IMR-90 (cell line): ENCODE data around the gene ACIN1. TPM values are rescaled to one million over a fixed set of nuclear protein-coding genes. Genes with fewer than 3 reads are reported as not detected.
A peak's percentile ranks its signal among the peaks of the same experiment; 100 is the strongest.

Experiments
- ATAC-seq: fragments of 200-7000 bp; cut with Tn5 transposase; 2 replicates; pipeline ENCODE4 v1.9.1; 2020; ENCODE audit warnings: low read depth, mild to moderate bottlenecking, moderate library complexity
- BruUV-seq: library from RNA; stranded (reverse); fragments of 400-500 nt; replicated peaks from 2 replicates; lab custom pipeline; 2021; lab: Mats Ljungman, UMichigan
- CTCF ChIA-PET: fragments of 300-600 bp; formaldehyde crosslinking; extraction: SDS; loops from one replicate; lab custom pipeline; 2021; ENCODE audit warnings: antibody characterized with exemption; lab: Yijun Ruan, JAX
- POLR2A ChIA-PET: fragments of 300-600 bp; sonication (Branson Sonifier 250); formaldehyde crosslinking; loops from one replicate; lab custom pipeline; 2022; ENCODE audit warnings: antibody characterized with exemption; ENCODE audit not compliant: unreplicated experiment; lab: Charles Lee
- DNase-seq: peaks from one replicate; pipeline ENCODE4 v3.0.0; 2013
- H2AFZ ChIP-seq: replicated peaks from 2 replicates; pipeline ENCODE3; 2013; ENCODE audit warnings: low read length, mild to moderate bottlenecking; ENCODE audit not compliant: poor library complexity
- H2AK5ac ChIP-seq: 2 replicates; pipeline ENCODE4 v1.6.1; 2013; ENCODE audit warnings: low read depth, low read length, inconsistent platforms
- H2AK9ac ChIP-seq: replicated peaks from 2 replicates; pipeline ENCODE3; 2013; ENCODE audit warnings: mild to moderate bottlenecking, low read depth, low read length, moderate library complexity; ENCODE audit not compliant: poor library complexity
- H2BK120ac ChIP-seq: 2 replicates; pipeline ENCODE4 v1.6.1; 2013; ENCODE audit warnings: low read depth, low read length, inconsistent platforms
- H2BK15ac ChIP-seq: 3 replicates; pipeline ENCODE4 v1.6.1; 2013; ENCODE audit warnings: low read depth, low read length, inconsistent platforms
- H2BK20ac ChIP-seq: 2 replicates; pipeline ENCODE4 v1.6.1; 2013; ENCODE audit warnings: low read depth, mild to moderate bottlenecking, inconsistent platforms, low read length, moderate library complexity
- H2BK5ac ChIP-seq: 2 replicates; pipeline ENCODE4 v1.6.1; 2013; ENCODE audit warnings: mild to moderate bottlenecking, low read depth, low read length, inconsistent platforms; ENCODE audit not compliant: poor library complexity, severe bottlenecking
- H3K14ac ChIP-seq: replicated peaks from 2 replicates; pipeline ENCODE4 v1.6.1; 2013; ENCODE audit warnings: low read depth, low read length, inconsistent platforms
- H3K18ac ChIP-seq: 2 replicates; pipeline ENCODE4 v1.6.1; 2013; ENCODE audit warnings: low read depth, low read length, control low read depth
- H3K23ac ChIP-seq: 2 replicates; pipeline ENCODE4 v1.6.1; 2013; ENCODE audit warnings: low read depth, low read length, inconsistent platforms
- H3K27ac ChIP-seq: 2 replicates; pipeline ENCODE4 v1.5.1; 2013; ENCODE audit warnings: mild to moderate bottlenecking, control low read depth, low read length; ENCODE audit not compliant: insufficient read depth
- H3K27me3 ChIP-seq: 2 replicates; pipeline ENCODE4 v1.6.1; 2013; ENCODE audit warnings: low read length; ENCODE audit not compliant: control insufficient read depth, insufficient read depth
- H3K36me3 ChIP-seq: 2 replicates; pipeline ENCODE4 v1.6.1; 2013; ENCODE audit warnings: low read length, mixed read lengths; ENCODE audit not compliant: control insufficient read depth, insufficient read depth
- H3K4ac ChIP-seq: 2 replicates; pipeline ENCODE4 v1.6.1; 2013; ENCODE audit warnings: low read depth, low read length, inconsistent platforms
- H3K4me1 ChIP-seq: 2 replicates; pipeline ENCODE4 v1.6.1; 2013; ENCODE audit warnings: low read length, mixed read lengths; ENCODE audit not compliant: control insufficient read depth, insufficient read depth
- H3K4me2 ChIP-seq: 2 replicates; pipeline ENCODE4 v1.6.1; 2013; ENCODE audit warnings: low read depth, mild to moderate bottlenecking, control low read depth, low read length, moderate library complexity
- H3K4me3 ChIP-seq: 2 replicates; pipeline ENCODE4 v1.5.1; 2013; ENCODE audit warnings: low read depth, mild to moderate bottlenecking, control low read depth, low read length, moderate library complexity; ENCODE audit not compliant: insufficient read depth
- H3K56ac ChIP-seq: 2 replicates; pipeline ENCODE4 v1.6.1; 2013; ENCODE audit warnings: low read length, inconsistent platforms; ENCODE audit not compliant: insufficient read depth; ENCODE audit errors: extremely low read depth
- H3K79me1 ChIP-seq, 2 experiments: 2 replicates each; pipeline ENCODE4 v1.6.1; 2013; ENCODE audit warnings: low read length in 2 of 2, inconsistent platforms in 1 of 2, low read depth in 1 of 2
- H3K9ac ChIP-seq: 2 replicates; pipeline ENCODE4 v1.6.1; 2013; ENCODE audit warnings: low read depth, low read length, control low read depth
- H3K9me1 ChIP-seq: 2 replicates; pipeline ENCODE4 v1.6.1; 2013; ENCODE audit warnings: low read length, inconsistent platforms; ENCODE audit not compliant: insufficient read depth
- H3K9me3 ChIP-seq: 2 replicates; pipeline ENCODE4 v1.6.1; 2013; ENCODE audit warnings: low read length; ENCODE audit not compliant: control insufficient read depth, insufficient read depth
- H4K20me1 ChIP-seq: 2 replicates; pipeline ENCODE4 v1.6.1; 2013; ENCODE audit warnings: low read length, inconsistent platforms; ENCODE audit not compliant: insufficient read depth
- H4K5ac ChIP-seq: 2 replicates; pipeline ENCODE4 v1.6.1; 2013; ENCODE audit warnings: mild to moderate bottlenecking, low read depth, low read length, control low read depth
- H4K8ac ChIP-seq, 2 experiments: 2 replicates each; pipeline ENCODE4 v1.6.1; 2013; ENCODE audit warnings: low read depth in 2 of 2, low read length in 2 of 2, control low read depth in 1 of 2, inconsistent platforms in 1 of 2
- H4K91ac ChIP-seq: 2 replicates; pipeline ENCODE4 v1.6.1; 2013; ENCODE audit warnings: low read depth, low read length, inconsistent platforms; ENCODE audit not compliant: insufficient read depth
- BHLHE40 ChIP-seq: fragments of 150-350 bp; IDR thresholded peaks from 2 replicates; pipeline ENCODE4 v1.6.1; 2016; ENCODE audit warnings: mild to moderate bottlenecking, low read depth, low read length
- CEBPB ChIP-seq: IDR thresholded peaks from 2 replicates; pipeline ENCODE4 v1.6.1; 2012; ENCODE audit warnings: low read depth, low read length, improper control_type of control experiment
- CHD1 ChIP-seq: IDR thresholded peaks from 2 replicates; pipeline ENCODE4 v1.6.1; 2012; ENCODE audit warnings: low read depth, low read length, improper control_type of control experiment
- CTCF ChIP-seq: conservative IDR thresholded peaks from 2 replicates; pipeline ENCODE4 v1.5.1; 2012; ENCODE audit warnings: mild to moderate bottlenecking, low read depth, low read length, improper control_type of control experiment
- ELK1 ChIP-seq: fragments of 150-350 bp; IDR thresholded peaks from 2 replicates; pipeline ENCODE4 v1.6.1; 2016; ENCODE audit warnings: low read depth, mild to moderate bottlenecking, low read length, moderate library complexity, borderline replicate concordance
- MAZ ChIP-seq: IDR thresholded peaks from 2 replicates; pipeline ENCODE4 v1.6.1; 2012; ENCODE audit warnings: low read depth, mild to moderate bottlenecking, low read length, improper control_type of control experiment, moderate library complexity, borderline replicate concordance
- MXI1 ChIP-seq: IDR thresholded peaks from 2 replicates; pipeline ENCODE4 v1.6.1; 2012; ENCODE audit warnings: low read depth, mild to moderate bottlenecking, low read length, moderate library complexity, borderline replicate concordance
- POLR2A ChIP-seq: IDR thresholded peaks from 2 replicates; pipeline ENCODE4 v1.6.1; 2012; ENCODE audit warnings: mild to moderate bottlenecking, low read depth, low read length
- WGBS, 2 experiments: methylation state at CpG; one replicate each; pipeline versions ENCODE4 v1.1.5 to v1.1.7; 2013; ENCODE audit warnings: missing lambda C conversion rate in 2 of 2; ENCODE audit not compliant: insufficient read length in 1 of 2; ENCODE audit errors: extremely low coverage in 2 of 2; 5-methylcytosine and 5-hydroxymethylcytosine counted together
- dilution Hi-C: fragments of 300-500 bp; cut with HindIII; formaldehyde crosslinking; loops from one replicate; pipeline ENCODE4 v1.14.3; 2018; ENCODE audit warnings: low sequenced_read_pairs; ENCODE audit not compliant: unreplicated experiment
- in situ Hi-C: fragments of 300-500 bp; cut with MboI; formaldehyde crosslinking; loops from 3 replicates; pipeline ENCODE4 v1.14.3; 2019; ENCODE audit warnings: low sequenced_read_pairs, inconsistent platforms, mixed read lengths
- intact Hi-C: fragments of 100-400 bp; cut with micrococcal nuclease; formaldehyde crosslinking; loops from 2 replicates; pipeline ENCODE4 v1.10.0; 2022
- polyA plus RNA-seq, 3 experiments: library from polyadenylated mRNA; depleted of rRNA; stranded (reverse); fragments of >200 nt; gene quantifications; 2 replicates each; pipeline ENCODE4 v1.2.3, GENCODE V29; 2012; ENCODE audit warnings: low replicate concordance in 1 of 3
- total RNA-seq: library from RNA; depleted of rRNA; stranded (reverse); fragments of >200 nt; gene quantifications from 2 replicates; pipeline ENCODE4 v1.2.3, GENCODE V29; 2012

The ACIN1 gene
- total and polyA plus RNA-seq, 2 of the 4 experiments (the other 2 are of a cell fraction), result 73.8 to 185 TPM

GRCh38 chr14:23085458-23085857, 9.5 kb downstream of the ACIN1 start:
- Histone ChIP-seq H2AFZ (no peak overlapping the region), H2BK20ac (no peak overlapping the region), H3K9ac (no peak overlapping the region), H2AK5ac (no peak overlapping the region), H3K23ac (no peak overlapping the region), H2BK5ac (no peak overlapping the region), H3K4me1 (no peaks in the 10 kb centered on the region; the same call in 1 of the 2 replicates), H3K4ac (no peak overlapping the region), H3K79me1 (peaks cover 26 to 31% of the 10 kb centered on the region in 2 experiments), H3K9me3 (no peaks in the 10 kb centered on the region), H4K20me1 (no peaks in the 10 kb centered on the region), H3K4me2 (no peak overlapping the region), H3K27ac (no peak overlapping the region), H2BK120ac (no peak overlapping the region), H3K56ac (no peak overlapping the region), H3K4me3 (no peak overlapping the region), H4K91ac (no peak overlapping the region), H4K8ac (no peak overlapping the region), H3K9me1 (no peaks in the 10 kb centered on the region), H3K14ac (no peak overlapping the region), H3K36me3 (peaks cover 36% of the 10 kb centered on the region), H4K5ac (no peak overlapping the region), H2BK15ac (no peak overlapping the region), H3K18ac (no peak overlapping the region), H2AK9ac (no peak overlapping the region), H3K27me3 (no peaks in the 10 kb centered on the region)
- no CpG with 5 or more reads among the region's 3 CpGs for WGBS, 2 experiments
- peak; percentile 27 for DNase-seq
- ATAC-seq, result peak; percentile 56
- in situ Hi-C loops, result loop anchor here (25.0 kb wide), 1 partner anchor 1052 kb away; the partner anchor contains the start of genes EMC9, FITM1, PSME1 and PSME2
- no TSS peak for BruUV-seq
- dilution Hi-C loops, result no loop called here
- intact Hi-C loops, result loop anchor here (1.0 kb wide), 1 partner anchor 13 kb away; no protein-coding TSS in a partner anchor
- TF ChIP-seq MAZ, result no peak
- TF ChIP-seq CTCF, result no peak
- TF ChIP-seq BHLHE40, result no peak
- TF ChIP-seq MXI1, result no peak
- no peak for TF ChIP-seq ELK1
- TF ChIP-seq CHD1, result no peak
- TF ChIP-seq CEBPB, result peak; percentile 44
- no peak for TF ChIP-seq POLR2A
- POLR2A ChIA-PET, result interaction anchor here (0.6 kb wide), 2 partner anchors 107 to 142 kb away, joined by 7 to 29 read pairs; no protein-coding TSS in a partner anchor
- CTCF ChIA-PET, result interaction anchor here (0.5 to 2.9 kb wide), 5 partner anchors 8 to 232 kb away, joined by 3 to 11 read pairs (median 4); partner anchors contain the start of gene ACIN1
